Right cardiac atrium (tissue), 5 donors: ENCODE results near the gene LMBRD1. TPM values are rescaled to one million over a fixed set of nuclear protein-coding genes. Genes with fewer than 3 reads are reported as not detected.
"Not testable (repeated sequence)": the region's sequence is repeated elsewhere in the genome, so short reads cannot be mapped to it uniquely, and the experiment has no call there.

Source experiments
- ATAC-seq, 2 donors: fragments of 200-7000 bp; cut with Tn5 transposase; one replicate each; pipeline versions ENCODE4 v1.8.0 to v1.9.1; 2020; ENCODE audit warnings: moderate library complexity in 2 of 2, mild to moderate bottlenecking in 1 of 2
- DNase-seq, 3 donors: peaks; one replicate each; pipeline ENCODE4 v3.0.0-alpha.2; 2020
- H3K27ac ChIP-seq: one replicate; pipeline ENCODE4 v1.5.1; 2013; ENCODE audit warnings: mild to moderate bottlenecking, low read length, control low read depth, moderate library complexity
- H3K27me3 ChIP-seq: one replicate; pipeline ENCODE4 v1.6.1; 2013; ENCODE audit not compliant: control insufficient read depth, insufficient read depth
- H3K4me1 ChIP-seq: one replicate; pipeline ENCODE4 v1.6.1; 2013; ENCODE audit warnings: low read length; ENCODE audit not compliant: control insufficient read depth, insufficient read depth
- H3K4me3 ChIP-seq: one replicate; pipeline ENCODE4 v1.5.1; 2013; ENCODE audit warnings: low read length, control low read depth
- H3K9me3 ChIP-seq: one replicate; pipeline ENCODE4 v1.6.1; 2013; ENCODE audit warnings: low read length; ENCODE audit not compliant: control insufficient read depth
- WGBS: extraction: QIAGEN DNeasy Blood & Tissue Kit; methylation state at CpG from one replicate; pipeline ENCODE4 v1.1.7; 2013; 5-methylcytosine and 5-hydroxymethylcytosine counted together
- intact Hi-C, 4 donors: fragments of 100-400 bp; cut with DNase I; formaldehyde crosslinking; loops; one replicate each; pipeline versions ENCODE4 v1.11.0 to v1.14.0; 2022 to 2023
- long read RNA-seq, 4 donors: library from polyadenylated mRNA; unstranded; transcript quantifications; one replicate each; pipeline ENCODE4 v2.0.0, GENCODE V29; 2020 to 2021
- polyA plus RNA-seq: library from polyadenylated mRNA; stranded (reverse); fragments of 200-250 nt; gene quantifications from one replicate; pipeline ENCODE4 v1.2.3, GENCODE V29; 2013
- total RNA-seq, 4 donors: library from RNA; stranded (reverse); fragmentation: NEBNext Ultra II Directional; extraction: Animal tissue kit (Norgen Biotek cat#: 25700); gene quantifications; one replicate each; pipeline ENCODE4 v1.2.1, GENCODE V29; 2021
- donor health status: healthy with polysubstance abuse.
- donor health status: DM: no; HTN: yes; CAD: no.
- donor health status: DM: no; HTN: no; CAD: no.
- donor health status: DM: no; HTN: yes; CAD: no; lungs with severe emphysema.
- donor health status: DM: yes; HTN: yes; CAD: no.

LMBRD1 gene
- 10 to 100 TPM; 46.3 to 56.2 (median 50.0) TPM for total RNA-seq
- 51.5 TPM for polyA plus RNA-seq
- long read RNA-seq, donor 1, transcript LMBRD1-202 (16 exons, 2,264 nt): major isoform, 64 of 86 reads
- long read RNA-seq, donor 1, transcript LMBRD1-226 (16 exons, 2,092 nt): minor isoform, 7 of 86 reads
- long read RNA-seq, donor 1, partial matches to known transcripts: 2 of 86 reads
- long read RNA-seq, donor 1, other reads (novel, unspliced or antisense): 10 of 86 reads
- long read RNA-seq, donor 2, transcript LMBRD1-202 (16 exons, 2,264 nt): major isoform, 39 of 46 reads
- long read RNA-seq, donor 2, partial matches to known transcripts: 2 of 46 reads
- long read RNA-seq, donor 2, other reads (novel, unspliced or antisense): 3 of 46 reads
- long read RNA-seq, donor 3, transcript LMBRD1-202 (16 exons, 2,264 nt): major isoform, 96 of 137 reads
- long read RNA-seq, donor 3, transcript LMBRD1-226 (16 exons, 2,092 nt): minor isoform, 14 of 137 reads
- long read RNA-seq, donor 3, partial matches to known transcripts: 5 of 137 reads
- long read RNA-seq, donor 3, other reads (novel, unspliced or antisense): 16 of 137 reads
- long read RNA-seq, donor 4, transcript LMBRD1-202 (16 exons, 2,264 nt): major isoform, 27 of 36 reads
- long read RNA-seq, donor 4, transcript LMBRD1-226 (16 exons, 2,092 nt): minor isoform, 5 of 36 reads
- long read RNA-seq, donor 4, partial matches to known transcripts: 0 of 36 reads
- long read RNA-seq, donor 4, other reads (novel, unspliced or antisense): 2 of 36 reads

- intact Hi-C loops: no loop called here
- Histone ChIP-seq H3K4me3 (peak within 1 kb of the TSS; percentile 56), H3K27ac (peak within 1 kb of the TSS; percentile 94), H3K4me1 (peaks cover 4% of the 10 kb centered on the region), H3K27me3 (no peaks in the 10 kb centered on the region), H3K9me3 (no peaks in the 10 kb centered on the region)
- WGBS: under 1% methylated on average over 39 of the region's 39 CpGs
- ATAC-seq (peak; percentile 99 to 100), DNase-seq (peak; percentile 98 to 100 (median 99))
Measured at GRCh38 chr6:69796642-69797390, at the start of gene LMBRD1. Gene LMBRD1 (minus strand): TSS chr6:69797010. CDS start chr6:69796881, 129 bp downstream.

GRCh38 chr6:69846312-69846711 lies 49.5 kb upstream of the LMBRD1 start:
- Histone ChIP-seq H3K27ac (no peak overlapping the region), H3K4me3 (no peak overlapping the region), H3K27me3 (no peaks in the 10 kb centered on the region), H3K9me3 (no peaks in the 10 kb centered on the region), H3K4me1 (no peaks in the 10 kb centered on the region)
- 83% methylated on average over 2 of the region's 2 CpGs for WGBS
- ATAC-seq (no peak), DNase-seq (no peak)
- intact Hi-C loops: no loop called here

DNA sequence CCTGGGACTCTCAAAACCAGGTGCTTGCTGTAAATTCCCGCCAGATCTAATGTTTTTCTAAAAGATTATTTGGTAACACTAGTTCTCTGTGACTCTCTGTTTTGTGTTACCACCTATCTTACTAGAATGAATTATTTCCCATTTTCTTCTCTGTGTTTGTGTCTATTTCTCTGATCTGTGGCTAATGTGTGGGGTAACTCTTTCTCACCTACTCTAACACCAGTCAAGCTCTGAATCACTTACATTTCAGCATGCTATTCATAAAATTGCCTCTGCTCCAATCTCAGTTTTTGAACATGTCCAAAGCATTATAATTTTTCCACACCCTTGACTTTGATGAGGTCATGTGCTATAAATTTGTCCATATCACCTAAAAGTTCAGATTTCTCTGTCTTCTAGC lies 46.4 kb upstream of the LMBRD1 start:
- intact Hi-C loops: no loop called here
- Histone ChIP-seq H3K27ac (no peak overlapping the region), H3K9me3 (no peaks in the 10 kb centered on the region), H3K27me3 (no peaks in the 10 kb centered on the region), H3K4me1 (no peaks in the 10 kb centered on the region), H3K4me3 (no peak overlapping the region)
- WGBS: 76% methylated on average over 1 of the region's 1 CpG
- DNase-seq (no peak), ATAC-seq (no peak)

- intact Hi-C loops: no loop called here
- 63% methylated on average over 1 of the region's 1 CpG for WGBS
- Histone ChIP-seq H3K27me3 (no peaks in the 10 kb centered on the region), H3K4me3 (no peak overlapping the region), H3K9me3 (no peaks in the 10 kb centered on the region), H3K4me1 (no peaks in the 10 kb centered on the region), H3K27ac (no peak overlapping the region)
- DNase-seq: no peak
- ATAC-seq: no peak
Measured at GRCh38 chr6:69841862-69842261, 45.1 kb upstream of the LMBRD1 start.

DNA sequence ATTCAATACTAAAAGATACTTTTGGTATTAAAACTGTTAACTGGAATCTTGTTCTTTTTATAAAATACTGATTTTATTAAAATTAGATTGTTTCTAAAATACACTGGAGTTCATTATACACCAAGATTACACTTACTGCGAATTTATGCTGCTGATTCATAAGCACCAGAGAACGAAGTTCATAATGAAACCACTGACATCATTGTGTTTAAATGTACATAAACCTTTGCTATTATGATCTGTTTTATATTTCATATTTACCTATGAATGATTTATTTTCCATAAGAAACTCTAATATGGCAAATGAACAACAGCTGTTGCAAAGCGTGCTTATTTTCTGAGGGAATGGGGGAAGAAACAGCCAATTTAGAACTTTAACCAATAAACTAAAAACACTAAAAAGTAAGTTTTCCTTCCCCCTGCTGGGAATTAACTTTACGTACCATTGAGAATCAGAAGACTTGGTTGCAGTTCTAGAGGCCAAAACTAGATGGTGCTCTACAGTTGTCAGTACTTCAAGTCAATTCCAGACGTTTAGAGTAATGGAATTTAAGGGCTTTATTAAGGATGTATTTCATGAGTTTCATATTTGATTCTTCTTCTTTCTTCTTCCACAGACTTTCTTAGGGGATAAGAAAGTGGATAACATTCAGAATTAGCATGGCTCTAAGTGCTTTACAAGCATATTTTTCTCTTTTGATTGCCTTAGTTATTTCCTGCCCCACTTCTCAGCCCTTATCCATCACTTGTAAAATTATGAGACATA lies 38.8 kb upstream of the LMBRD1 start:
- intact Hi-C loops: loop anchor here (2.0 to 10.0 kb wide), 3 partner anchors 269 to 272 kb away; no protein-coding TSS in a partner anchor
- DNase-seq (no peak), ATAC-seq (no peak)
- Histone ChIP-seq H3K9me3 (no peaks in the 10 kb centered on the region), H3K4me1 (no peaks in the 10 kb centered on the region), H3K27ac (no peak overlapping the region), H3K4me3 (no peak overlapping the region), H3K27me3 (no peaks in the 10 kb centered on the region)
- WGBS: 5% methylated on average over 5 of the region's 5 CpGs

- Histone ChIP-seq H3K27me3 (no peaks in the 10 kb centered on the region), H3K4me1 (no peaks in the 10 kb centered on the region), H3K4me3 (no peak overlapping the region), H3K27ac (no peak overlapping the region), H3K9me3 (no peaks in the 10 kb centered on the region)
- intact Hi-C loops: loop anchor here in 1 of 4 donors (10.0 kb wide), 1 partner anchor 272 kb away; no protein-coding TSS in a partner anchor
- no peak for ATAC-seq
- DNase-seq: no peak
Measured at GRCh38 chr6:69832558-69832957, 35.7 kb upstream of the LMBRD1 start.

DNA sequence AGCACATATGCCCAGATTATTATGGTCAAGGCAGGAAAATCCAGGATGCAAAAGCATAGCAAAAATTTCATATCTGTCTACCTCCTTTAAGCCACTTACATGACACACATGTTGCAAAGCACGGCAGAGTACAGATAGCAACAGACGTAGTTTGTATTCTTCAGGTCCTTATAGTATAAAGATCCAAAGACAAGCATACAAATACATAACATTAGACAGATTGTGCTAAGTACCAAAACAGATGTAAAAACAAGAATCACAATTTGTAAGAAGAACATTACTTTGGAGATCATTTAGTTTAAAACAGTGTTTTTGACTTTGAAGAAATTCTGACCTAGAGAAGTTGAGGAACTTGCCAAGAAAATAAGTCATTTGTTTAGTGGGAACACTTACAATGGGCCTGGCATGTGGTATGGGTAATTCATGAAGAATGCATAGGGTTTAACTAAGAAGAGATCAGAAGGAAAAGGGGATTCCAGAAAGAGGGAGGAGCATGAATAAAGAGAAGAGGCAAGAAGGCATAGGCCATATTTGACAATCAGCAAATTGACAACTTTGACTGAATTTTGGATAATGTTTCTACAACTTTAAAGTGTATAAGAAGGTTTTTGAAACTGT lies 30.6 kb upstream of the LMBRD1 start:
- no peaks in the 10 kb centered on the region for H3K9me3 ChIP-seq
- DNase-seq (no peak), ATAC-seq (no peak)
- no peaks in the 10 kb centered on the region for H3K27me3 ChIP-seq
- no peak overlapping the region for H3K27ac ChIP-seq
- H3K4me3 ChIP-seq: no peak overlapping the region
- no peaks in the 10 kb centered on the region for H3K4me1 ChIP-seq
- 57% methylated on average over 2 of the region's 2 CpGs for WGBS
- intact Hi-C loops: no loop called here

DNA sequence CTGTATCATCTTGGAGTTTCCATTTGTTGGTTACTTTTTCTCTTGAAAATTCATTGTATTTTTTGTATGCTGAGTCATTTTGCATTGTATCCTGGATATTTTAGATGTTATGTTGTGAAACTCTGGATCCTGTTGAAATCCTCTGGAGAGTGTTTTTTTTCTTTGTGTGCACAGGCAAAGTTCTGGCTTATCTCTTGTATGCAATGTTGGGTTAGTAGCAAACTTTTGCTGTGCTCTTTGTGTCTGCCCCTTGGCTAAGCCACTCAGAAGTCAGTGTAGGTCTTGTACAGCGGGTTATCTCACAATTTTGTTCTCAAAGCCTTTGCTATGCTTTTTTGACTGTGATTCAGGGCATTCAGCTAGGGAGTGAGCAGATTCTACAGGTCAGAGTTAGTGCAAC lies 29.1 kb upstream of the LMBRD1 start:
- H3K4me1 ChIP-seq: no peaks in the 10 kb centered on the region
- WGBS: 68% methylated on average over 1 of the region's 1 CpG
- no peaks in the 10 kb centered on the region for H3K9me3 ChIP-seq
- H3K27me3 ChIP-seq: no peaks in the 10 kb centered on the region
- intact Hi-C loops: no loop called here
- ATAC-seq (peak; percentile 41 to 68), DNase-seq (no peak)
- H3K4me3 ChIP-seq: no peak overlapping the region
- no peak overlapping the region for H3K27ac ChIP-seq

- intact Hi-C loops, H3K4me1 ChIP-seq, DNase-seq, H3K4me3 ChIP-seq, H3K27ac ChIP-seq, H3K27me3 ChIP-seq, ATAC-seq, H3K9me3 ChIP-seq: not testable (repeated sequence)
- 69% methylated on average over 5 of the region's 5 CpGs for WGBS
Measured at GRCh38 chr6:69824355-69824754, 27.5 kb upstream of the LMBRD1 start.

- no peaks in the 10 kb centered on the region for H3K27me3 ChIP-seq
- H3K4me1 ChIP-seq: no peaks in the 10 kb centered on the region
- intact Hi-C loops: no loop called here
- H3K9me3 ChIP-seq: no peaks in the 10 kb centered on the region
- no peak for ATAC-seq
- WGBS: 79% methylated on average over 1 of the region's 1 CpG
- no peak for DNase-seq
- no peak overlapping the region for H3K4me3 ChIP-seq
- H3K27ac ChIP-seq: no peak overlapping the region
Measured at GRCh38 chr6:69820438-69820837, 23.6 kb upstream of the LMBRD1 start.
